Measurements from ENCODE around the gene INSRR. TPM values are rescaled to one million over a fixed set of nuclear protein-coding genes. Genes with fewer than 3 reads are reported as not detected.

Gene INSRR
- total and polyA plus RNA-seq, 4 donors: 0.01 TPM; not detected in 3

DNA sequence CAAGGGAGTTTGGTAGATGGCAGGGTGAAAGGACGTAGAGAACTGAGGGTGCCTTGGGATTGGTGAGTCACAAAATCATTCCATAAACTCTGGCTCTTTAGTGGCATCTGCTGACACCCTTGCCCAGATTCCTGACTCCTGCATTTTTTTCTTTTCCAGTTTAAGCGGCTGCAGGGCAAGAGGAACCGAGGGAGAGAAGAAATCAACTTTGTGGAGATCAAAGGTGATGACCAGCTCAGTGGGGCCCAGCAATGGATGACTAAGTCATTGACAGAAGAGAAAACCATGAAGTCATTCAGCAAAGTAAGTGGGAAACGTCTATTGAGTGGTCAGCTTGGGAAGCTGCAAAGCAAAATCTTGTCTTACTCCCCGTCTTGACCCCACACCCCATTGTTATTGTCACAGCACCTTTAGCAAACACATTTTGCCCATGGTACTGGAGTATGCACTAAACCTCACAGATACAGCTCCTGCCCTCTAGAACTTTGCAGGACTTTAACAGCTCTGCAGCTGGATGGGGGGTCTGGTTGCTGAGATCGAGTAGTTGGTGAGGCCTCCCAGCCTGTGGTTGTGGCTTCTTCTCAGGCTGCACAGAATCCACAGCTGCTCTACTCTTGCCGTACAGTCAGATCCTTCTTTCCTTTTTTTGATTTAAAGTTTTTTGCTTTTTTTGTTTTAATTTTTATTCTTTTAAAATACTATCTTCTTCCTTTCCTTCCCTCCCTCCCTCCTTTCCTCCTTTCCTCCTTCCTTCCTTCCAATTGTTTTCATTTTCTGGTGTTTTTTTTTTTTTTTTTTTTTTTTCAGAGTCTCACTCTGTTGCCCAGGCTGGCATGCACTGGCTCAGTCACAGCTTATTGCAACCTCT lies 64.2 kb downstream of the INSRR start:
- no peak for DNase-seq (ENCODE audit: low spot score)
- Histone ChIP-seq H3K4me3 (ENCODE audit: low read depth in 1 of 3, low read length in 3 of 3) (no peak overlapping the region), H3K27ac (ENCODE audit: low read depth in 1 of 2, low read length in 2 of 2) (no peak overlapping the region), H3K36me3 (ENCODE audit: control insufficient read depth in 4 of 4, insufficient read depth in 3 of 4, low read depth in 1 of 4, low read length in 3 of 4) (peaks cover 20 to 79% (median 61%) of the 10 kb centered on the region in 4 donors), H3K27me3 (ENCODE audit: control insufficient read depth in 4 of 4, insufficient read depth in 4 of 4, low read length in 3 of 4) (no peaks in the 10 kb centered on the region), H3K9me3 (ENCODE audit: control insufficient read depth in 4 of 4, low read length in 3 of 4) (no peaks in the 10 kb centered on the region), H3K9ac (ENCODE audit: low read depth in 1 of 2, low read length in 2 of 2) (no peak overlapping the region), H3K4me1 (ENCODE audit: control insufficient read depth in 4 of 4, insufficient read depth in 4 of 4, low read length in 3 of 4) (no peaks in the 10 kb centered on the region)
- no peak for TF ChIP-seq NR2F2 (IDR thresholded peaks at IDR 0.05)
- no peak for TF ChIP-seq HNF4G (IDR thresholded peaks at IDR 0.05)
- TF ChIP-seq, protein P1, sequence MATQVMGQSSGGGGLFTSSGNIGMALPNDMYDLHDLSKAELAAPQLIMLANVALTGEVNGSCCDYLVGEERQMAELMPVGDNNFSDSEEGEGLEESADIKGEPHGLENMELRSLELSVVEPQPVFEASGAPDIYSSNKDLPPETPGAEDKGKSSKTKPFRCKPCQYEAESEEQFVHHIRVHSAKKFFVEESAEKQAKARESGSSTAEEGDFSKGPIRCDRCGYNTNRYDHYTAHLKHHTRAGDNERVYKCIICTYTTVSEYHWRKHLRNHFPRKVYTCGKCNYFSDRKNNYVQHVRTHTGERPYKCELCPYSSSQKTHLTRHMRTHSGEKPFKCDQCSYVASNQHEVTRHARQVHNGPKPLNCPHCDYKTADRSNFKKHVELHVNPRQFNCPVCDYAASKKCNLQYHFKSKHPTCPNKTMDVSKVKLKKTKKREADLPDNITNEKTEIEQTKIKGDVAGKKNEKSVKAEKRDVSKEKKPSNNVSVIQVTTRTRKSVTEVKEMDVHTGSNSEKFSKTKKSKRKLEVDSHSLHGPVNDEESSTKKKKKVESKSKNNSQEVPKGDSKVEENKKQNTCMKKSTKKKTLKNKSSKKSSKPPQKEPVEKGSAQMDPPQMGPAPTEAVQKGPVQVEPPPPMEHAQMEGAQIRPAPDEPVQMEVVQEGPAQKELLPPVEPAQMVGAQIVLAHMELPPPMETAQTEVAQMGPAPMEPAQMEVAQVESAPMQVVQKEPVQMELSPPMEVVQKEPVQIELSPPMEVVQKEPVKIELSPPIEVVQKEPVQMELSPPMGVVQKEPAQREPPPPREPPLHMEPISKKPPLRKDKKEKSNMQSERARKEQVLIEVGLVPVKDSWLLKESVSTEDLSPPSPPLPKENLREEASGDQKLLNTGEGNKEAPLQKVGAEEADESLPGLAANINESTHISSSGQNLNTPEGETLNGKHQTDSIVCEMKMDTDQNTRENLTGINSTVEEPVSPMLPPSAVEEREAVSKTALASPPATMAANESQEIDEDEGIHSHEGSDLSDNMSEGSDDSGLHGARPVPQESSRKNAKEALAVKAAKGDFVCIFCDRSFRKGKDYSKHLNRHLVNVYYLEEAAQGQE (IDR thresholded peaks at IDR 0.05): no peak
- TF ChIP-seq, protein P2, sequence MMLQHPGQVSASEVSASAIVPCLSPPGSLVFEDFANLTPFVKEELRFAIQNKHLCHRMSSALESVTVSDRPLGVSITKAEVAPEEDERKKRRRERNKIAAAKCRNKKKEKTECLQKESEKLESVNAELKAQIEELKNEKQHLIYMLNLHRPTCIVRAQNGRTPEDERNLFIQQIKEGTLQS (IDR thresholded peaks at IDR 0.05): no peak
- TF ChIP-seq YY1 (IDR thresholded peaks at IDR 0.05): no peak
- no peak for TF ChIP-seq EGR1 (IDR thresholded peaks at IDR 0.05; ENCODE audit: low read depth in 2 of 2)
- no peak for TF ChIP-seq HNF4A (conservative IDR thresholded peaks at IDR 0.05)
- TF ChIP-seq RXRA (IDR thresholded peaks at IDR 0.05): no peak
- TF ChIP-seq JUND (IDR thresholded peaks at IDR 0.05): no peak
- no peak for TF ChIP-seq SP1 (IDR thresholded peaks at IDR 0.05)
- TF ChIP-seq MAX (IDR thresholded peaks at IDR 0.05): no peak
- no peak for TF ChIP-seq RAD21 (IDR thresholded peaks at IDR 0.05)
- no peak for TF ChIP-seq ZBTB33 (IDR thresholded peaks at IDR 0.05)
- no peak for TF ChIP-seq TAF1 (conservative IDR thresholded peaks at IDR 0.05)
- no peak for TF ChIP-seq FOXA1 (IDR thresholded peaks at IDR 0.05)
- no peak for TF ChIP-seq GABPA (IDR thresholded peaks at IDR 0.05 in 1 of 2, conservative IDR thresholded peaks at IDR 0.05 in 1 of 2)
- no peak for TF ChIP-seq FOXA2 (IDR thresholded peaks at IDR 0.05)
- TF ChIP-seq, protein P3, sequence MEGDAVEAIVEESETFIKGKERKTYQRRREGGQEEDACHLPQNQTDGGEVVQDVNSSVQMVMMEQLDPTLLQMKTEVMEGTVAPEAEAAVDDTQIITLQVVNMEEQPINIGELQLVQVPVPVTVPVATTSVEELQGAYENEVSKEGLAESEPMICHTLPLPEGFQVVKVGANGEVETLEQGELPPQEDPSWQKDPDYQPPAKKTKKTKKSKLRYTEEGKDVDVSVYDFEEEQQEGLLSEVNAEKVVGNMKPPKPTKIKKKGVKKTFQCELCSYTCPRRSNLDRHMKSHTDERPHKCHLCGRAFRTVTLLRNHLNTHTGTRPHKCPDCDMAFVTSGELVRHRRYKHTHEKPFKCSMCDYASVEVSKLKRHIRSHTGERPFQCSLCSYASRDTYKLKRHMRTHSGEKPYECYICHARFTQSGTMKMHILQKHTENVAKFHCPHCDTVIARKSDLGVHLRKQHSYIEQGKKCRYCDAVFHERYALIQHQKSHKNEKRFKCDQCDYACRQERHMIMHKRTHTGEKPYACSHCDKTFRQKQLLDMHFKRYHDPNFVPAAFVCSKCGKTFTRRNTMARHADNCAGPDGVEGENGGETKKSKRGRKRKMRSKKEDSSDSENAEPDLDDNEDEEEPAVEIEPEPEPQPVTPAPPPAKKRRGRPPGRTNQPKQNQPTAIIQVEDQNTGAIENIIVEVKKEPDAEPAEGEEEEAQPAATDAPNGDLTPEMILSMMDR (IDR thresholded peaks at IDR 0.05; ENCODE audit: low read depth, low read length, missing input control): no peak
- 85% methylated on average over 7 of the region's 7 CpGs for WGBS

Other genes starting within 250 kb of the INSRR start
- gene HAPLN2, start 239.7 kb downstream of the INSRR start, total RNA-seq: under 1 TPM in 1 of 2 donors, not detected in 1; 0.08 TPM
- under 1 TPM in 1 of 2 donors, not detected in 1; 0.03 TPM for gene HAPLN2, start 239.7 kb downstream of the INSRR start, polyA plus RNA-seq
- not detected for gene BCAN, start 217.0 kb downstream of the INSRR start, total RNA-seq
- under 1 TPM in 1 of 2 donors, not detected in 1; 0.02 TPM for gene BCAN, start 217.0 kb downstream of the INSRR start, polyA plus RNA-seq
- 1 to 10 TPM; 1.4 to 2.5 TPM for gene NES, start 181.7 kb downstream of the INSRR start, total RNA-seq
- 1 to 10 TPM in 1 of 2 donors, under 1 TPM in 1; 0.15 to 3.1 TPM for gene NES, start 181.7 kb downstream of the INSRR start, polyA plus RNA-seq
- gene CRABP2, start 153.5 kb downstream of the INSRR start, total RNA-seq: under 1 TPM in 1 of 2 donors, not detected in 1; 0.14 TPM
- gene CRABP2, start 153.5 kb downstream of the INSRR start, polyA plus RNA-seq: under 1 TPM in 1 of 2 donors, not detected in 1; 0.22 TPM
- gene METTL25B, start 130.6 kb downstream of the INSRR start, total RNA-seq: 10 to 100 TPM in 1 of 2 donors, 1 to 10 TPM in 1; 6.9 to 13.5 TPM
- 10 to 100 TPM; 10.2 to 12.7 TPM for gene METTL25B, start 130.6 kb downstream of the INSRR start, polyA plus RNA-seq
- gene ISG20L2, start 130.4 kb downstream of the INSRR start, total RNA-seq: 1 to 10 TPM; 5.6 to 7.5 TPM
- 1 to 10 TPM; 6.0 to 9.9 TPM for gene ISG20L2, start 130.4 kb downstream of the INSRR start, polyA plus RNA-seq
- gene MRPL24, start 118.0 kb downstream of the INSRR start, total RNA-seq: 10 to 100 TPM; 26.2 to 47.4 TPM
- 100 to 1,000 TPM in 1 of 2 donors, 10 to 100 TPM in 1; 74.8 to 123 TPM for gene MRPL24, start 118.0 kb downstream of the INSRR start, polyA plus RNA-seq
- 100 to 1,000 TPM; 120 to 148 TPM for gene HDGF, start 107.4 kb downstream of the INSRR start, total RNA-seq
- gene HDGF, start 107.4 kb downstream of the INSRR start, polyA plus RNA-seq: 100 to 1,000 TPM in 1 of 2 donors, 10 to 100 TPM in 1; 41.7 to 119 TPM
- gene PRCC, start 91.6 kb downstream of the INSRR start, total RNA-seq: 10 to 100 TPM in 1 of 2 donors, 1 to 10 TPM in 1; 8.8 to 10.7 TPM
- 10 to 100 TPM; 17.9 to 19.3 TPM for gene PRCC, start 91.6 kb downstream of the INSRR start, polyA plus RNA-seq
- under 1 TPM; 0.14 to 0.17 TPM for gene SH2D2A, start 42.3 kb downstream of the INSRR start, total RNA-seq
- gene SH2D2A, start 42.3 kb downstream of the INSRR start, polyA plus RNA-seq: under 1 TPM; 0.32 to 0.38 TPM
- under 1 TPM; 0.14 to 0.17 TPM for gene NTRK1, start 1.7 kb upstream of the INSRR start, total RNA-seq
- under 1 TPM; 0.13 to 0.14 TPM for gene NTRK1, start 1.7 kb upstream of the INSRR start, polyA plus RNA-seq
- 1 to 10 TPM; 2.1 to 4.4 TPM for gene PEAR1, start 34.6 kb upstream of the INSRR start, total RNA-seq
- 1 to 10 TPM; 3.0 to 3.2 TPM for gene PEAR1, start 34.6 kb upstream of the INSRR start, polyA plus RNA-seq
- gene LRRC71, start 61.5 kb upstream of the INSRR start, total RNA-seq: not detected
- under 1 TPM in 1 of 2 donors, not detected in 1; 0.10 TPM for gene LRRC71, start 61.5 kb upstream of the INSRR start, polyA plus RNA-seq
- 10 to 100 TPM; 10.6 to 23.7 TPM for gene ARHGEF11, start 186.6 kb upstream of the INSRR start, total RNA-seq
- gene ARHGEF11, start 186.6 kb upstream of the INSRR start, polyA plus RNA-seq: 1 to 10 TPM; 5.8 to 8.9 TPM
- not detected for gene ETV3L, start 240.7 kb upstream of the INSRR start, total RNA-seq
- gene ETV3L, start 240.7 kb upstream of the INSRR start, polyA plus RNA-seq: not detected